Smooth muscle cell (in vitro differentiated cells): ENCODE results near the gene TMEM80. TPM values are rescaled to one million over a fixed set of nuclear protein-coding genes. Genes with fewer than 3 reads are reported as not detected.

Source experiments
- DNase-seq: peaks from one replicate; lab custom pipeline; 2025; ENCODE audit not compliant: unreplicated experiment; lab: John Stamatoyannopoulos, UW
- H2AFZ ChIP-seq: fragments of 200-600 bp; sonication (generic); 2 replicates; pipeline ENCODE4 v1.6.0; 2016; ENCODE audit warnings: antibody characterized with exemption, low read depth, mild to moderate bottlenecking
- H3F3A ChIP-seq: fragments of 200-600 bp; sonication (generic); 2 replicates; pipeline ENCODE4 v1.6.0; 2017; ENCODE audit warnings: antibody characterized with exemption, low read depth
- H3K27ac ChIP-seq: fragments of 200-600 bp; sonication (generic); 2 replicates; pipeline ENCODE4 v1.5.1; 2016; ENCODE audit warnings: low read depth, mild to moderate bottlenecking
- H3K27me3 ChIP-seq: fragments of 200-600 bp; sonication (generic); 2 replicates; pipeline ENCODE4 v1.6.1; 2016; ENCODE audit warnings: low read depth, mild to moderate bottlenecking
- H3K36me3 ChIP-seq: fragments of 200-600 bp; sonication (generic); 2 replicates; pipeline ENCODE4 v1.5.1; 2016; ENCODE audit warnings: low read depth
- H3K4me1 ChIP-seq: fragments of 200-600 bp; sonication (generic); 2 replicates; pipeline ENCODE4 v1.5.1; 2016; ENCODE audit warnings: low read depth
- H3K4me2 ChIP-seq: fragments of 200-600 bp; sonication (generic); 2 replicates; pipeline ENCODE4 v1.6.0; 2016; ENCODE audit warnings: mild to moderate bottlenecking
- H3K4me3 ChIP-seq: fragments of 200-600 bp; sonication (generic); 2 replicates; pipeline ENCODE4 v1.5.1; 2016; ENCODE audit warnings: mild to moderate bottlenecking
- H3K79me2 ChIP-seq: fragments of 200-600 bp; sonication (generic); 2 replicates; pipeline ENCODE4 v1.6.0; 2016; ENCODE audit warnings: low read depth, mild to moderate bottlenecking
- H3K9ac ChIP-seq: fragments of 200-600 bp; sonication (generic); 2 replicates; pipeline ENCODE4 v1.6.0; 2016; ENCODE audit warnings: low read depth
- H3K9me3 ChIP-seq: fragments of 200-600 bp; sonication (generic); replicated peaks from 2 replicates; pipeline ENCODE4 v1.5.1; 2016; ENCODE audit warnings: low read depth
- H4K20me1 ChIP-seq: fragments of 200-600 bp; sonication (generic); 2 replicates; pipeline ENCODE4 v1.6.0; 2016; ENCODE audit warnings: low read depth
- WGBS: methylation state at CpG from one replicate; pipeline ENCODE4 v1.1.7; 2016; ENCODE audit warnings: low lambda C conversion rate; 5-methylcytosine and 5-hydroxymethylcytosine counted together
- polyA plus RNA-seq: library from polyadenylated mRNA; unstranded; fragments of >200 nt; fragmentation: Nextera tagmentation; extraction: Ambion mirVana; gene quantifications from 2 replicates; pipeline ENCODE4 v1.2.1, GENCODE V29; 2016
- total RNA-seq: library from RNA; depleted of rRNA; stranded (reverse); fragments of >200 nt; gene quantifications from 2 replicates; pipeline ENCODE4 v1.2.3, GENCODE V29; 2014
- TF ChIP-seq, protein P1 (sequence below): fragments of 200-600 bp; sonication (generic); IDR thresholded peaks from 2 replicates; pipeline ENCODE4 v1.5.1; 2017; ENCODE audit warnings: borderline replicate concordance, mild to moderate bottlenecking, antibody characterized with exemption; ENCODE audit not compliant: insufficient read depth, poor library complexity, severe bottlenecking

TMEM80 gene
- total and polyA plus RNA-seq, 2 experiments from 2014 or later = 5.5 to 14.3 TPM

DNA sequence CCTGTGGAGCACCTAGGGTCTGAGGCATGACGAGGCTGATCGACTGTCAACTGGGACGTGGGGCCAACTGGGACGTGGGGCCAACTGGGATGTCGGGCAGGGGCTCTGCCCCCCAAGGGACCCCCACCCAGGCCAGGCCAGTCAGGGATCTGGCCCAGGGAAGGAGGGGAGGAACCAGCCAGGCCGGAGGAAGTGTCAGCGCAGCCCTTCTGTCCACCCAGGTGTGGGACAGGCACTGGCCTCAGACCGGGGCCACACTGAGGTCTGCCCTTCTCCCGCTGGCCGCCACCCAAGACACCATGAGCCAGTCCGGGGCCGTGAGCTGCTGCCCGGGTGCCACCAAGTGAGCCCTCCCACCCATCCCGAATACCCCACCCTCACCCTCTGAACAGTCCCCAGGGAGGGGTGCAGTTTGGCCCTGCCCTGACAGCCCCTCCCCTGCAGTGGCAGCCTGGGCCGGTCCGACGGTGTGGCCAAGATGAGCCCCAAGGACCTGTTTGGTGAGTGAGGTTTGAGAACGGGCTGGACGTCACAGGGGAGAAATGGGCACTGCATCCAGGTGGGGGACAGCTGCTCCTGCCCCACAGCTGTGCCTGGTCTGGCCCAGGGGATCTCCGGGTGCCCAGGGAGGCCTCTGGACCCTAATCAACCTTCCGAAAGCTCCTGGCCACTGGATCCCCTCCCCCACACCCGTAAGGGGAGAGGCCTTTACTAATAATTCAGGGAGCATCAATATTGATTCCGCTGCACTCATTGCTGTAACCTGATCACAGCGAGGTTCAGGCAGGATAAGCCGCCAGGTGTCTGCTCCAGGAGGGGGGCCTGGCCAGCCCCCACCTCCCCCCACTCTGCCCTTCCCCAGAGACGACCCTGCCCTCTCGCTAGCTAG, 13.7 kb downstream of the TMEM80 start:
- H3K4me2 ChIP-seq = no peak overlapping the region
- no peak overlapping the region for H3K4me3 ChIP-seq
- H2AFZ ChIP-seq = no peak overlapping the region
- no peaks in the 10 kb centered on the region for H3K79me2 ChIP-seq
- H3K27me3 ChIP-seq = no peaks in the 10 kb centered on the region
- peaks cover 12% of the 10 kb centered on the region for H3K4me1 ChIP-seq
- H3K27ac ChIP-seq = no peak overlapping the region
- peaks cover 58% of the 10 kb centered on the region for H4K20me1 ChIP-seq
- no peaks in the 10 kb centered on the region for H3K9me3 ChIP-seq
- WGBS = 88% methylated on average over 26 of the region's 27 CpGs
- H3K36me3 ChIP-seq = no peaks in the 10 kb centered on the region
- no peaks in the 10 kb centered on the region for H3F3A ChIP-seq
- TF ChIP-seq, protein P1, sequence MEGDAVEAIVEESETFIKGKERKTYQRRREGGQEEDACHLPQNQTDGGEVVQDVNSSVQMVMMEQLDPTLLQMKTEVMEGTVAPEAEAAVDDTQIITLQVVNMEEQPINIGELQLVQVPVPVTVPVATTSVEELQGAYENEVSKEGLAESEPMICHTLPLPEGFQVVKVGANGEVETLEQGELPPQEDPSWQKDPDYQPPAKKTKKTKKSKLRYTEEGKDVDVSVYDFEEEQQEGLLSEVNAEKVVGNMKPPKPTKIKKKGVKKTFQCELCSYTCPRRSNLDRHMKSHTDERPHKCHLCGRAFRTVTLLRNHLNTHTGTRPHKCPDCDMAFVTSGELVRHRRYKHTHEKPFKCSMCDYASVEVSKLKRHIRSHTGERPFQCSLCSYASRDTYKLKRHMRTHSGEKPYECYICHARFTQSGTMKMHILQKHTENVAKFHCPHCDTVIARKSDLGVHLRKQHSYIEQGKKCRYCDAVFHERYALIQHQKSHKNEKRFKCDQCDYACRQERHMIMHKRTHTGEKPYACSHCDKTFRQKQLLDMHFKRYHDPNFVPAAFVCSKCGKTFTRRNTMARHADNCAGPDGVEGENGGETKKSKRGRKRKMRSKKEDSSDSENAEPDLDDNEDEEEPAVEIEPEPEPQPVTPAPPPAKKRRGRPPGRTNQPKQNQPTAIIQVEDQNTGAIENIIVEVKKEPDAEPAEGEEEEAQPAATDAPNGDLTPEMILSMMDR = no peak
- DNase-seq = no peak
- no peak overlapping the region for H3K9ac ChIP-seq

DNA sequence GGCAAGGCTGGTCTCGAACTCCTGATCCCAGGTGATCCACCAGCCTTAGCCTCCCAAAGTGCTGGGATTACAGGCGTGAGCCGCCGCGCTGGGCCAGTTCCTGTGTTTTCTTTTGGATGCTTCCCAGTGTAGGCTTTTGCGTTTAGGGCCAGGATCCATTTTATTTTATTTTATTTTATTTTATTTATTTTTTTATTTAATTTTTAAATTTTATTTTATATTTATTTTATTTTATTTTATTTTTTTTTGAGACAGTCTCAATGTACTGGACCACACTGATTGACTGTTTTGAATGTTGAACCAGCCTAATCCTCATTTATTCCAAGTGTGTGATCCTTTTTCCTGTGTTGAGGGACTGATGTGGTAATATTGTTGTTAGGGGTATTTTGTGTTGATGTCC, 18.8 kb downstream of the TMEM80 start:
- Histone ChIP-seq H3K36me3 (no peaks in the 10 kb centered on the region), H3K9ac (no peak overlapping the region), H3K4me1 (no peaks in the 10 kb centered on the region), H3K79me2 (no peaks in the 10 kb centered on the region), H3K4me3 (no peak overlapping the region), H3F3A (no peaks in the 10 kb centered on the region), H2AFZ (no peak overlapping the region), H3K4me2 (no peak overlapping the region), H3K27ac (no peak overlapping the region), H3K27me3 (no peaks in the 10 kb centered on the region), H4K20me1 (peaks cover 59% of the 10 kb centered on the region), H3K9me3 (no peaks in the 10 kb centered on the region)
- DNase-seq = no peak
- TF ChIP-seq, protein P1 = no peak
- 98% methylated on average over 6 of the region's 6 CpGs for WGBS

DNA sequence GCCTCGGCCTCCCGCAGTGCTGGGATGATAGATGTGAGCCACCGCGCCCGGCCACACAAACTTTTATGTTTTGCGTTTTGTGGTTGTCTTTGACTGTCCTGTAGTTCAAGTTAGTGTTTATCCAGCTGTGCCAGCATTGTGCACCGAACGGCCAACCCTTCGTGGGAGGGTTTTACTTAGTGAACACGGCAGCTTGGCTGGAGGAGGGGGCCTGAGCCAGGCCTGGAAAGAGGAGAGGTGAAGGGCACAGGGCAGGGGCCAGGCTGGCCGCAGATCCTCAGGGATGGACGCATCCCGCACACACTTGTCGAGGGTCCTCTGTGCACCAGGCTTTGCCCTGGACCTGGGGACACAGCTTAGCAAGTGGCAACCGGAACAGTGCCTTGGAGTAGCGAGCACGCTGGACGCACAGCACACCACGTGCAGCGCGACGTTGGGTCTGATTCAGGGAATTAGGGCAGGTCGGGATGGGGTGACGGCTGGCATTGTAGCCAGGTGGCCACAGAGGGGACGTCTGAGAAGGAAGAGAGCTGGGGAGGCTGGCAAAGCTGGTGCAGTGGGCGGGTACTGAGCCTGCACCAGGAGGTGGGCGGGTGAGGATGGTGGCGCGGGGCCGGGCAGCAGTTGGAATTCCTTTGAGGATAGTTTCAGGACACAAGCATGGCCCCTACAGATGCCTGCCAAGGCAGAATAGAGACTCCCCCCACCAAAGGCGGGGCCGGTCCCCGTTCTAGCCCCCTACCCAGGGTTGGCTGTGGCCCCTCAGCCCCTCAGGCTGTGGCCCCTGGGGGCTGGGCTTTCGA, 23.8 kb downstream of the TMEM80 start:
- H2AFZ ChIP-seq = no peak overlapping the region
- no peak overlapping the region for H3K9ac ChIP-seq
- H3K4me3 ChIP-seq = no peak overlapping the region
- no peak overlapping the region for H3K4me2 ChIP-seq
- WGBS = 96% methylated on average over 34 of the region's 34 CpGs
- no peaks in the 10 kb centered on the region for H3F3A ChIP-seq
- no peak for DNase-seq
- TF ChIP-seq, protein P1 = no peak
- no peak overlapping the region for H3K27ac ChIP-seq
- H3K9me3 ChIP-seq = no peaks in the 10 kb centered on the region
- H3K4me1 ChIP-seq = no peaks in the 10 kb centered on the region
- no peaks in the 10 kb centered on the region for H3K36me3 ChIP-seq
- peaks cover 37% of the 10 kb centered on the region for H4K20me1 ChIP-seq
- peaks cover 3% of the 10 kb centered on the region for H3K27me3 ChIP-seq
- H3K79me2 ChIP-seq = no peaks in the 10 kb centered on the region
